Osteoblast (primary cell): ENCODE data around the gene SDC4. TPM values are rescaled to one million over a fixed set of nuclear protein-coding genes. Genes with fewer than 3 reads are reported as not detected.

ENCODE experiments used
- DNase-seq: peaks from one replicate; pipeline ENCODE4 v3.0.0; 2011; ENCODE audit warnings: low spot score, mixed read lengths; ENCODE audit not compliant: insufficient read length; ENCODE audit errors: missing footprints
- H2AFZ ChIP-seq: 2 replicates; pipeline ENCODE4 v1.6.0; 2011; ENCODE audit warnings: mild to moderate bottlenecking, low read length
- H3K27ac ChIP-seq: 2 replicates; pipeline ENCODE4 v1.5.1; 2011; ENCODE audit warnings: mild to moderate bottlenecking, low read depth, low read length, moderate library complexity
- H3K27me3 ChIP-seq: 2 replicates; pipeline ENCODE4 v1.6.0; 2012; ENCODE audit warnings: mild to moderate bottlenecking, control low read depth, inconsistent platforms, low read length, moderate library complexity; ENCODE audit not compliant: insufficient read depth
- H3K36me3 ChIP-seq: 2 replicates; pipeline ENCODE4 v1.5.1; 2011; ENCODE audit warnings: mild to moderate bottlenecking, low read length, control low read depth, moderate library complexity; ENCODE audit not compliant: insufficient read depth
- H3K4me1 ChIP-seq: 2 replicates; pipeline ENCODE4 v1.5.1; 2011; ENCODE audit warnings: mild to moderate bottlenecking, low read length, control low read depth, moderate library complexity; ENCODE audit not compliant: insufficient read depth
- H3K4me2 ChIP-seq: 2 replicates; pipeline ENCODE4 v1.6.0; 2011; ENCODE audit warnings: mild to moderate bottlenecking, low read length; ENCODE audit not compliant: insufficient read depth
- H3K4me3 ChIP-seq: fragments of 200-600 bp; sonication (generic); 3 replicates; pipeline ENCODE4 v1.5.1; 2012; ENCODE audit warnings: mild to moderate bottlenecking, low read length, inconsistent platforms; ENCODE audit not compliant: insufficient read depth
- H3K79me2 ChIP-seq: 2 replicates; pipeline ENCODE4 v1.6.0; 2012; ENCODE audit warnings: mild to moderate bottlenecking, low read length, control low read depth, inconsistent platforms; ENCODE audit not compliant: insufficient read depth
- H3K9me3 ChIP-seq: 2 replicates; pipeline ENCODE4 v1.5.1; 2011; ENCODE audit warnings: low read depth, low read length, control low read depth
- H4K20me1 ChIP-seq: 2 replicates; pipeline ENCODE4 v1.6.0; 2012; ENCODE audit warnings: mild to moderate bottlenecking, low read length, control low read depth; ENCODE audit not compliant: insufficient read depth
- CTCF ChIP-seq: IDR thresholded peaks from 2 replicates; pipeline ENCODE4 v1.5.1; 2011; ENCODE audit warnings: mild to moderate bottlenecking, low read depth, low read length, moderate library complexity; ENCODE audit errors: extremely low read depth
- total RNA-seq: library from RNA; depleted of rRNA; stranded (reverse); fragments of >200 nt; gene quantifications from 2 replicates; pipeline ENCODE4 v1.2.3, GENCODE V29; 2012

Gene SDC4
- total RNA-seq, 1 donor = 267 TPM

- H3K4me3 ChIP-seq = no peak overlapping the region
- H3K79me2 ChIP-seq = peaks cover 41% of the 10 kb centered on the region
- peak overlapping the region; percentile 61 for H3K27ac ChIP-seq
- H2AFZ ChIP-seq = no peak overlapping the region
- H3K4me2 ChIP-seq = no peak overlapping the region
- no peaks in the 10 kb centered on the region for H3K27me3 ChIP-seq
- H3K4me1 ChIP-seq = no peaks in the 10 kb centered on the region
- H3K9me3 ChIP-seq = no peaks in the 10 kb centered on the region
- peak; percentile 16 for TF ChIP-seq CTCF
- peaks cover 94% of the 10 kb centered on the region for H3K36me3 ChIP-seq
- DNase-seq = no peak
- H4K20me1 ChIP-seq = peaks cover 50% of the 10 kb centered on the region
Measured at GRCh38 chr20:45329497-45330319, 18.5 kb downstream of the SDC4 start.

- no peak for DNase-seq
- H3K9me3 ChIP-seq = no peaks in the 10 kb centered on the region
- H4K20me1 ChIP-seq = peaks cover 55% of the 10 kb centered on the region
- H2AFZ ChIP-seq = no peak overlapping the region
- H3K4me1 ChIP-seq = no peaks in the 10 kb centered on the region
- no peak for TF ChIP-seq CTCF
- peaks cover 88% of the 10 kb centered on the region for H3K36me3 ChIP-seq
- H3K4me3 ChIP-seq = no peak overlapping the region
- H3K27me3 ChIP-seq = no peaks in the 10 kb centered on the region
- H3K27ac ChIP-seq = peak overlapping the region; percentile 61
- H3K4me2 ChIP-seq = no peak overlapping the region
- H3K79me2 ChIP-seq = peaks cover 35% of the 10 kb centered on the region
Measured at GRCh38 chr20:45328451-45328850, 19.8 kb downstream of the SDC4 start.

GRCh38 chr20:45325371-45325770 is 22.9 kb downstream of the SDC4 start:
- no peaks in the 10 kb centered on the region for H3K27me3 ChIP-seq
- no peak overlapping the region for H3K4me2 ChIP-seq
- peaks cover 43% of the 10 kb centered on the region for H4K20me1 ChIP-seq
- no peak overlapping the region for H3K27ac ChIP-seq
- peaks cover 23% of the 10 kb centered on the region for H3K79me2 ChIP-seq
- no peaks in the 10 kb centered on the region for H3K9me3 ChIP-seq
- no peak for TF ChIP-seq CTCF
- H3K4me3 ChIP-seq = no peak overlapping the region
- peaks cover 57% of the 10 kb centered on the region for H3K36me3 ChIP-seq
- peak; percentile 25 for DNase-seq
- H3K4me1 ChIP-seq = no peaks in the 10 kb centered on the region
- no peak overlapping the region for H2AFZ ChIP-seq

- TF ChIP-seq CTCF = no peak
- DNase-seq = peak; percentile 69
- peak overlapping the region; percentile 24 for H3K27ac ChIP-seq
Measured at GRCh38 chr20:45323731-45324130, 24.5 kb downstream of the SDC4 start.

More at GRCh38 chr20:45323731-45324130, 24.5 kb downstream of the SDC4 start:
- Histone ChIP-seq H3K79me2 (peaks cover 8% of the 10 kb centered on the region), H3K9me3 (no peaks in the 10 kb centered on the region), H3K4me2 (no peak overlapping the region), H2AFZ (no peak overlapping the region), H3K4me3 (no peak overlapping the region), H3K27me3 (no peaks in the 10 kb centered on the region), H3K4me1 (no peaks in the 10 kb centered on the region), H4K20me1 (peaks cover 31% of the 10 kb centered on the region), H3K36me3 (peaks cover 41% of the 10 kb centered on the region)
